Measurements from ENCODE around the gene FSTL5.

FSTL5 gene

GRCh38 chr4:161829591-161829990 lies 334.2 kb downstream of the FSTL5 start:
- H3K4me3 ChIP-seq (ENCODE audit: low read depth, low read length): no peak overlapping the region
- CTCF ChIA-PET: no interaction called here
- POLR2A ChIA-PET: no interaction called here
- no peak for DNase-seq (ENCODE audit: low read depth, low spot score)
- no peak for TF ChIP-seq CTCF (IDR thresholded peaks at IDR 0.05; ENCODE audit: insufficient read depth, low read length, missing control alignments)

- no peak for TF ChIP-seq CTCF (IDR thresholded peaks at IDR 0.05; ENCODE audit: insufficient read depth, low read length, missing control alignments)
- no peak overlapping the region for H3K4me3 ChIP-seq (ENCODE audit: low read depth, low read length)
- CTCF ChIA-PET: interaction anchor here (1.1 kb wide), 1 partner anchor 27 kb away, joined by 3 read pairs; no protein-coding TSS in a partner anchor
- POLR2A ChIA-PET: no interaction called here
- DNase-seq (ENCODE audit: low read depth, low spot score): no peak
These were observed 335.7 kb downstream of the FSTL5 start for GRCh38 chr4:161828061-161828460.

- H3K4me3 ChIP-seq (ENCODE audit: low read depth, low read length): no peak overlapping the region
- TF ChIP-seq CTCF (IDR thresholded peaks at IDR 0.05; ENCODE audit: insufficient read depth, low read length, missing control alignments): no peak
- ChIA-PET POLR2A (no interaction called here), CTCF (interaction anchor here (1.1 kb wide), 1 partner anchor 28 kb away, joined by 3 read pairs; no protein-coding TSS in a partner anchor)
- DNase-seq (ENCODE audit: low read depth, low spot score): no peak
These were observed 336.8 kb downstream of the FSTL5 start for GRCh38 chr4:161827013-161827412.

GRCh38 chr4:161823450-161823849 lies 340.4 kb downstream of the FSTL5 start:
- TF ChIP-seq CTCF (IDR thresholded peaks at IDR 0.05; ENCODE audit: insufficient read depth, low read length, missing control alignments): no peak
- no peak overlapping the region for H3K4me3 ChIP-seq (ENCODE audit: low read depth, low read length)
- no peak for DNase-seq (ENCODE audit: low read depth, low spot score)
- ChIA-PET CTCF (no interaction called here), POLR2A (no interaction called here)

- no peak for DNase-seq (ENCODE audit: low read depth, low spot score)
- CTCF ChIA-PET: no interaction called here
- H3K4me3 ChIP-seq (ENCODE audit: low read depth, low read length): no peak overlapping the region
- POLR2A ChIA-PET: no interaction called here
- TF ChIP-seq CTCF (IDR thresholded peaks at IDR 0.05; ENCODE audit: insufficient read depth, low read length, missing control alignments): no peak
These were observed 341.6 kb downstream of the FSTL5 start for GRCh38 chr4:161822174-161822573.

GRCh38 chr4:161817914-161818313 lies 345.9 kb downstream of the FSTL5 start:
- TF ChIP-seq CTCF (IDR thresholded peaks at IDR 0.05; ENCODE audit: insufficient read depth, low read length, missing control alignments): no peak
- ChIA-PET CTCF (no interaction called here), POLR2A (no interaction called here)
- DNase-seq (ENCODE audit: low read depth, low spot score): no peak
- H3K4me3 ChIP-seq (ENCODE audit: low read depth, low read length): no peak overlapping the region

Measured in AG04449 (cell line).